Thyroid gland (tissue), 4 donors: ENCODE data around the gene ZNF296. TPM values are rescaled to one million over a fixed set of nuclear protein-coding genes. Genes with fewer than 3 reads are reported as not detected.
"Not testable (repeated sequence)": the region's sequence is repeated elsewhere in the genome, so short reads cannot be mapped to it uniquely, and the experiment has no call there.

ENCODE experiments used
- DNase-seq, 2 donors: peaks; one replicate each; pipeline ENCODE4 v3.0.0-alpha.2; 2019
- H3K27ac ChIP-seq, 3 donors: fragments of 200-600 bp; sonication (generic); 1 replicate in 2 of 3; 2 replicates in 1 of 3; pipeline ENCODE4 v1.5.1; 2016 to 2019; ENCODE audit warnings: mild to moderate bottlenecking in 1 of 3, moderate library complexity in 1 of 3
- H3K27me3 ChIP-seq: fragments of 200-600 bp; sonication (generic); one replicate; pipeline ENCODE4 v1.5.1; 2019
- H3K36me3 ChIP-seq, 2 donors: fragments of 200-600 bp; sonication (generic); one replicate each; pipeline ENCODE4 v1.5.1; 2016 to 2019
- H3K4me1 ChIP-seq, 2 donors: fragments of 200-600 bp; sonication (generic); one replicate each; pipeline ENCODE4 v1.5.1; 2017 to 2019
- H3K4me3 ChIP-seq, 3 donors: fragments of 200-600 bp; sonication (generic); replicated peaks in 1 of 3; 1 replicate in 2 of 3; 2 replicates in 1 of 3; pipeline ENCODE4 v1.5.1; 2016; ENCODE audit warnings: mild to moderate bottlenecking in 1 of 3
- H3K9me3 ChIP-seq: fragments of 200-600 bp; sonication (generic); one replicate; pipeline ENCODE4 v1.5.1; 2017
- POLR2A ChIP-seq, 2 donors: fragments of 450-650 bp; IDR thresholded peaks; one replicate each; pipeline ENCODE4 v1.6.1; 2017; ENCODE audit warnings: antibody characterized with exemption in 2 of 2, mild to moderate bottlenecking in 2 of 2, moderate library complexity in 1 of 2
- WGBS, 2 donors: methylation state at CpG; one replicate each; pipeline ENCODE4 v1.1.5; 2017; 5-methylcytosine and 5-hydroxymethylcytosine counted together
- intact Hi-C: fragments of 100-400 bp; cut with DNase I; formaldehyde crosslinking; loops from one replicate; pipeline ENCODE4 v1.15.1; 2023
- total RNA-seq, 4 donors: library from RNA; depleted of rRNA; stranded (reverse); fragments of >200 nt; gene quantifications; one replicate each; pipeline ENCODE4 v1.2.3, GENCODE V29; 2016
- TF ChIP-seq, protein P1 (sequence below), 6 experiments: fragments of 200-600 bp in 3 of 6; fragments of 450-650 bp in 3 of 6; sonication (generic) in 3 of 6; IDR thresholded peaks; one replicate each; pipeline ENCODE4 v1.5.1; 2016 to 2019; ENCODE audit warnings: antibody characterized with exemption in 6 of 6, mild to moderate bottlenecking in 2 of 6, inconsistent platforms in 1 of 6, moderate library complexity in 1 of 6

ZNF296 gene
- total RNA-seq, 4 donors from 2014 or later: 0.34 to 2.1 (median 0.78) TPM; not detected in 1

DNA sequence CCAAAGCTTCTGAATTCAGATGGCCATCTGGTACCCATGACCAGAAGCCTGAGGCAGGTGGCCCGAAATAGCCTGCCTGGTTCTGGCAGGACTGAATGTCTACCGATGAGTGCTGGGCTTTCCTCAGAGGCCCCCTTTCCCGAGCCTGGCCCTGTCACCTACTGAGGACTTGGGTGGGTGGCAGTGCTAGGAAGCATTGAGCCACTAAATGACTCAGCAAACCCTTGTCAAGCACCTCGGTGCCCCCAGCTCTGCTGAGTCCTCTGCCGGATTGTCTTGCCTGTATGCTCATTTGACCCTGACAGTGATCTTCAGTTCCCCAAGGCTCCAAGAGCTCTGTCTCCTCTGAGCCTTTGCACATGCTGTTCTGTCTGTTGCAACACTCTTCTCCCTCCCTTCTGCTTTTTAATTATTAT, 34.6 kb upstream of the ZNF296 start:
- H3K27ac ChIP-seq: no peak overlapping the region
- no peaks in the 10 kb centered on the region for H3K9me3 ChIP-seq
- no peaks in the 10 kb centered on the region for H3K27me3 ChIP-seq
- WGBS, 2 donors: 83 to 98% methylated on average over 5 of the region's 5 CpGs
- peaks cover 0 to 35% of the 10 kb centered on the region in 2 donors for H3K4me1 ChIP-seq
- no peak for DNase-seq
- H3K4me3 ChIP-seq: no peak overlapping the region
- intact Hi-C loops: no loop called here
- H3K36me3 ChIP-seq: no peaks in the 10 kb centered on the region
- TF ChIP-seq POLR2A (IDR thresholded peaks at IDR 0.05): no peak
- TF ChIP-seq, protein P1, sequence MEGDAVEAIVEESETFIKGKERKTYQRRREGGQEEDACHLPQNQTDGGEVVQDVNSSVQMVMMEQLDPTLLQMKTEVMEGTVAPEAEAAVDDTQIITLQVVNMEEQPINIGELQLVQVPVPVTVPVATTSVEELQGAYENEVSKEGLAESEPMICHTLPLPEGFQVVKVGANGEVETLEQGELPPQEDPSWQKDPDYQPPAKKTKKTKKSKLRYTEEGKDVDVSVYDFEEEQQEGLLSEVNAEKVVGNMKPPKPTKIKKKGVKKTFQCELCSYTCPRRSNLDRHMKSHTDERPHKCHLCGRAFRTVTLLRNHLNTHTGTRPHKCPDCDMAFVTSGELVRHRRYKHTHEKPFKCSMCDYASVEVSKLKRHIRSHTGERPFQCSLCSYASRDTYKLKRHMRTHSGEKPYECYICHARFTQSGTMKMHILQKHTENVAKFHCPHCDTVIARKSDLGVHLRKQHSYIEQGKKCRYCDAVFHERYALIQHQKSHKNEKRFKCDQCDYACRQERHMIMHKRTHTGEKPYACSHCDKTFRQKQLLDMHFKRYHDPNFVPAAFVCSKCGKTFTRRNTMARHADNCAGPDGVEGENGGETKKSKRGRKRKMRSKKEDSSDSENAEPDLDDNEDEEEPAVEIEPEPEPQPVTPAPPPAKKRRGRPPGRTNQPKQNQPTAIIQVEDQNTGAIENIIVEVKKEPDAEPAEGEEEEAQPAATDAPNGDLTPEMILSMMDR (IDR thresholded peaks at IDR 0.05): no peak

DNA sequence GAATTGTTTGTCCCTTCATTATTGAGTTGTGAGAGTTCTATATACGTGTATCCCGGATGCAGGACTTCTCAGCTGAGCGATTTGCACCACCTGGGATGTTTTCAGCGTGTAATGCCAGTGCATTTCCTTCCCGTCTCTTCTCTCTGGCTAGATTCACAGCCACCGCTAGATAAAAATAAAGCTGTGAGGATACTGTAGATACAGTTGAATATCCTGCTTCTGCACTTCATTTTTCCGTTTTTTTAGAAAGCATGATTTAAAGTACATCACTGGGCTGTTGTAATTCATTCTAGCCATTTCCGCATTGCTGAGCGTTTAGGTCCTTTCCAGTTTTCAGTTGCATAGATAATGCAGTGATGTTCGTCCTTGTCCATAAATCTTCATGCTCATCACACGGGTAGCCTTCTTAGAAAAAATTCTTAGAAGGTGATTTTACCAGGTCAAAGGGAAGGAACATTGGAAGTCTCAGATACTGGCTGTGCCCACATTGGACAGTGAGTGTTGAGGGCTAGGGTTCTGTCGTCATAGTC, 31.4 kb upstream of the ZNF296 start:
- Histone ChIP-seq H3K4me1 (peaks cover 15 to 31% of the 10 kb centered on the region in 2 donors), H3K9me3 (no peaks in the 10 kb centered on the region), H3K27ac (no peak overlapping the region), H3K27me3 (no peaks in the 10 kb centered on the region), H3K36me3 (no peaks in the 10 kb centered on the region), H3K4me3 (no peak overlapping the region)
- TF ChIP-seq, protein P1 (IDR thresholded peaks at IDR 0.05): no peak
- TF ChIP-seq POLR2A (IDR thresholded peaks at IDR 0.05): no peak
- WGBS, 2 donors: 79 to 86% methylated on average over 12 of the region's 12 CpGs
- intact Hi-C loops: no loop called here
- DNase-seq: no peak

DNA sequence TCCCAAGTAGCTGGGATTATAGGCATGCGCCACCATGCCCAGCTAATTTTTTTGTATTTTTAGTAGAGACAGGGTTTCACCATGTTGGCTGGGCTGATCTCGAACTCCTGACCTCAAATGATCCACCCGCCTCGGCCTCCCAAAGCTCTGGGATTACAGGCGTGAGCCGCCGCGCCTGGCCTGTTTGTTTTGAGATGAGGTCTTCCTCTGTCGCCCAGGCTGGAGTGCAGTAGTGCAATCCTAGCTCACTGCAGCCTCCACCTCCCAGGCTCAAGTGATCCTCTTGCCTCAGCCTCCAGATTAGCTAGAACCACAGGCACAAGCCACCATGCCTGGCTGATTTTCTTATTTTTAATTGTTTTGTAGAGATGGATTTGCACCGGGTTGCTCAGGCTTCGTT, 30.1 kb upstream of the ZNF296 start:
- H3K9me3 ChIP-seq, H3K27me3 ChIP-seq, H3K4me3 ChIP-seq, H3K36me3 ChIP-seq, H3K27ac ChIP-seq, intact Hi-C loops, DNase-seq: not testable (repeated sequence)
- peaks cover 16 to 31% of the 10 kb centered on the region in 2 donors for H3K4me1 ChIP-seq
- WGBS, 2 donors: 96% methylated on average over 11 of the region's 11 CpGs

DNA sequence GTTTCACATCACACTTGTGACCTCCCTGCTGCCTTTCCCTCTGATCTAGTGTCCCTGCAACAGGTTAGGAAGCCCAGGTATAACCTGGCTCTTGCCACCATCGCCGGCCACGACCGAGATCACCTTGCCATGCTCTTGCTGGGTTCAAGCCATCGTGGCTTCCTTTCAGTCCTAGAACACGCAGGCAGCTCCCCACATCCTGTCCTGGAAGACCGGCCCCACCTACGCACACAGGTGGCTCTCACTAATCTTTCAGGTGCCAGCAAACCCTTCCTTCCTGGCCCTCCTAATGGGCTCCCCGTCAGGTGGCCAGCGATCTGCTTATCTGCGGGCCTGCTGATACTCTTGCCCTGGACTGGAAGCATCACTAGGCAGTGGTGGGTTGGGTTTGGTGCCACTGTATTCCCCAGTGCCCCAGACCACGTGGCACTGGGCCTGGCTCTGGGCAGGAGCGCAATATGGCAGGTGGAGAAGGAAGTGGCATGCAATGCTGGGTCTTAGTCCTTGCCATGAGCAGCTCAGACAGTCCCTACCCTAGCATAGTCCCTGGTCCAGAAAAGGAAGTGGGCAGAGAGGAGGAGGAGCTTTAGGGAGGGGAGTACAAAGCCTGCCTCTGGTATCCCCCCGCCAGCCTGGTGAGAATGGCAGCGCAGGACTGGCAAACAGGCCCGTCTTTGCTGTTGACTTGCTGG, 28.5 kb upstream of the ZNF296 start:
- Histone ChIP-seq H3K27ac (no peak overlapping the region), H3K36me3 (no peaks in the 10 kb centered on the region), H3K9me3 (no peaks in the 10 kb centered on the region), H3K4me1 (peaks cover 21 to 46% of the 10 kb centered on the region in 2 donors), H3K4me3 (no peak overlapping the region), H3K27me3 (no peaks in the 10 kb centered on the region)
- TF ChIP-seq POLR2A (IDR thresholded peaks at IDR 0.05): no peak
- TF ChIP-seq, protein P1 (IDR thresholded peaks at IDR 0.05): no peak
- intact Hi-C loops: no loop called here
- 87 to 95% methylated on average over 12 to 16 of the region's 16 CpGs for WGBS, 2 donors
- no peak for DNase-seq

DNA sequence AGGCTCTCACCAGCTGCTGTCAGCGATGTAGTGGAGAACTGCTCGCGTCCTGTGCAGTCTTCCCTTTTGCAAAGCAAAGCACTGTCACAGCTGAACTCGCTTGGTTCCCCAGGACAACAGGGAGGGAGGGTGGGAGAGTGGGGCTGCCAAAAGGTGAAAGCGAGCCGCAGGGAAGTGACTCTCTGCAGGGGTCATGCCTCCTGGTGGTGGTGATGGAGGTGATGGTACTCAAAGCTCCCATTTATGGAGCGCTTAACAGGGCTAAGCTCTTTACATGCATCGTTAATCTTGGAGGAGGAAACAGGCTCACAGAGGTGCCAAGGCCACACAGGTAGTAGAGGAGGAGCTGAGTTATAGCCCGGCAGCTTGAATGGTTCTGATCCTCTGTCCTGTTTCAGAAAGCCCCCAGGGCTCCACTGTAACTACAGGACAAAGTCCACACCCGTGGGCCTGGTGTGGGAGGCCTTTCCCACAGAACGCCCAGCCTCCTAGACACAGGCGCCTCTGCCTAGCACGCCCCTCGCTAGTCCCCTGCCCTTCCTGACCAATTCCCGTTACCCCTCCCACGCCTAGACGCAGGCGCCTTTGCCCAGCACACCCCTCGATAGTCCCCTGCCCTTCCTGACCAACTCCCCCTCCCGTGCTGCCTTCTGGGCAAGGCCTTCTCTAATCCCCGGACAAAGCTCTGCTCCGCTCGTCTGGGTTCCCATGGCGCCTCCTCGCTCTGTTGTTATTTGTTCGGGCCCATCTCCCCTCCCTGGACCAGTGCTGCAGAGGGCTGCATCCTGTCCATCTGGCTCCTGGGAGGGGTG, 27.4 kb upstream of the ZNF296 start:
- TF ChIP-seq, protein P1 (IDR thresholded peaks at IDR 0.05): peak in 3 of 6 experiments; percentile 8 to 23 (median 21)
- TF ChIP-seq POLR2A (IDR thresholded peaks at IDR 0.05): no peak
- DNase-seq: peak; percentile 68 to 80
- intact Hi-C loops: no loop called here
- Histone ChIP-seq H3K4me3 (no peak overlapping the region), H3K27me3 (no peaks in the 10 kb centered on the region), H3K4me1 (peaks cover 21 to 55% of the 10 kb centered on the region in 2 donors), H3K27ac (no peak overlapping the region), H3K9me3 (no peaks in the 10 kb centered on the region), H3K36me3 (no peaks in the 10 kb centered on the region)
- 41 to 44% methylated on average over 25 to 26 of the region's 26 CpGs for WGBS, 2 donors
